HepG2 (cell line): Measurements from ENCODE around the gene MLST8. TPM values are rescaled to one million over a fixed set of nuclear protein-coding genes. Genes with fewer than 3 reads are reported as not detected.
A peak's percentile ranks its signal among the peaks of the same experiment; 100 is the strongest.

Experiments used
- KMT2B ChIP-seq: IDR thresholded peaks from 2 replicates; pipeline ENCODE4 v1.6.1; 2016; ENCODE audit warnings: missing genetic modification reagents, missing compliant biosample characterization
- MTA3 ChIP-seq: sonication (generic); formaldehyde crosslinking; IDR thresholded peaks from 2 replicates; pipeline ENCODE4 v1.4.0; 2020; ENCODE audit warnings: missing genetic modification reagents
- MYC ChIP-seq: sonication (generic); formaldehyde crosslinking; IDR thresholded peaks from 2 replicates; pipeline ENCODE4 v1.9.0; 2021; ENCODE audit warnings: missing genetic modification reagents, borderline replicate concordance
- MZF1 ChIP-seq: sonication (generic); formaldehyde crosslinking; IDR thresholded peaks from 2 replicates; pipeline ENCODE4 v1.8.1; 2023; ENCODE audit warnings: mild to moderate bottlenecking, missing genetic modification reagents, borderline replicate concordance
- NFE2 ChIP-seq: sonication (generic); formaldehyde crosslinking; IDR thresholded peaks from 2 replicates; pipeline ENCODE4 v1.4.0; 2020; ENCODE audit warnings: missing genetic modification reagents
- XRCC5 ChIP-seq: fragments of 200-400 bp; formaldehyde crosslinking; optimal IDR thresholded peaks from 2 replicates; pipeline ENCODE3; 2017; ENCODE audit warnings: mild to moderate bottlenecking, low read length
- ZNF543 ChIP-seq: sonication (generic); formaldehyde crosslinking; IDR thresholded peaks from 2 replicates; pipeline ENCODE4 v1.4.0; 2020; ENCODE audit warnings: mild to moderate bottlenecking, missing genetic modification reagents
- ZNF747 ChIP-seq: sonication (generic); formaldehyde crosslinking; IDR thresholded peaks from 2 replicates; pipeline ENCODE4 v1.8.1; 2023; ENCODE audit warnings: missing genetic modification reagents, mild to moderate bottlenecking, borderline replicate concordance
- ZNF772 ChIP-seq: sonication (generic); formaldehyde crosslinking; IDR thresholded peaks from 2 replicates; pipeline ENCODE4 v1.5.0; 2020; ENCODE audit warnings: mild to moderate bottlenecking, missing genetic modification reagents
- polyA plus RNA-seq, 8 experiments: library from polyadenylated mRNA; depleted of rRNA in 3 of 8; stranded (reverse) in 7 of 8; unstranded in 1 of 8; fragments of >200 nt; fragmentation: Illumina TruSeq in 4 of 8; extraction: Trizol in 4 of 8; gene quantifications; 2 replicates each; pipeline versions ENCODE4 v1.2.1 to v1.2.3, GENCODE V29; 2011 to 2016; ENCODE audit warnings: low read depth in 4 of 8, missing spikeins in 1 of 8, mixed read lengths in 1 of 8; ENCODE audit not compliant: insufficient read depth in 1 of 8
- total RNA-seq, 5 experiments: library from RNA; depleted of rRNA; stranded (reverse); fragments of >200 nt; fragmentation: Illumina TruSeq; extraction: Trizol; gene quantifications; 2 replicates each; pipeline ENCODE4 v1.2.3, GENCODE V29; 2016; ENCODE audit warnings: low read depth in 1 of 5
- TF ChIP-seq, protein P1 (sequence below): sonication (generic); formaldehyde crosslinking; IDR thresholded peaks from 2 replicates; pipeline ENCODE4 v1.8.1; 2022; ENCODE audit warnings: low read depth, mild to moderate bottlenecking, missing genetic modification reagents
- TF ChIP-seq, protein P2 (sequence below): sonication (generic); formaldehyde crosslinking; IDR thresholded peaks from 2 replicates; pipeline ENCODE4 v1.4.0; 2020; ENCODE audit warnings: mild to moderate bottlenecking, missing genetic modification reagents
- TF ChIP-seq, protein P3 (sequence below): sonication (generic); formaldehyde crosslinking; IDR thresholded peaks from 2 replicates; pipeline ENCODE4 v1.8.0; 2022; ENCODE audit warnings: mild to moderate bottlenecking, missing genetic modification reagents, moderate library complexity
- TF ChIP-seq, protein P4 (sequence below): sonication (generic); formaldehyde crosslinking; IDR thresholded peaks from 2 replicates; pipeline ENCODE4 v1.8.0; 2022; ENCODE audit warnings: mild to moderate bottlenecking, missing genetic modification reagents, borderline replicate concordance

Gene MLST8
- total and polyA plus RNA-seq, 2 of the 13 experiments (the other 11 are each of a cell fraction or from before 2014, with no cell fraction given): 30.8 to 72.7 TPM

DNA sequence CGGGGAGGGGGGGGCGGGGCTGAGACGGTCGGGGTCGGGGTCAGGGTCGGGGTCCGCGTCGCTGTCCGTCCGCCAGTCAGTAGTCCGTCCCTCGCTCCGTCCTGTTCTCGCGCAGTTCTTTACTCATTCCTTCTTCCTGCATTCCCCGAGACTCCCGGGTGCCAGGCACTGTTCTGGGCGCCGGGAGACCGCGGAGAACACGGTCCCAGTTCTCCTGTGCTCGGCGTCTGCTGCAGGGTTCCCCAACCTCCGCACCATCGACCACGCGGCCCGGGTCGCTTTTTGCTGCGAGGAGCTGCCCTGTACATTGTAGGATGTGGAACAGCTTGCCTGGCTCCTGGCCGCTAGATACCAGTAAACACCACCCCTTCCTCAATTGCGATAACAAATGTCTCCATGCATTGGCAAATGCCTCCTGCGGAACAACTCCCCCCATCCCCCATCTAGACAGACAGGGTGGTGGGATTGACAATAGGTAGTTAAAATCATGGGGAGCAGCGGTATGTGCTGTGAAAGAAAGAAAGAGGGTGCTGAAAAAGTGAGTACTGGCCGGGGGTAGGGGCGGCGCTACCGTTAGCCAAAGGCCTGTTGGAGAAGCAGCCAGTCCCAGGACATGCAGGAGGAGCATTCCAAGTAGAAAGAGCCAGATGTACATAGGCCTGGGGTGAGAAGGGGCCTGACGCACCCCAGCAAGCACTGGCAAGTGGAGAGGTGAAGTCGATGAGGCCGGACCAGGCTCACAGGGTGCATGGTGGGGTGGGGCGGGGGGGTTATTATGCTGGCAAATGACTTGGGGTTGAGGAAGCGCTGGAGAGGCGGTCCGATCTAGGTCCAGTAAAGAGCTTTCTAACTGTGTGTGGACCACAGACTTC lies 49.0 kb upstream of the MLST8 start (continued):
- TF ChIP-seq ZNF747: no peak
- TF ChIP-seq, protein P1, sequence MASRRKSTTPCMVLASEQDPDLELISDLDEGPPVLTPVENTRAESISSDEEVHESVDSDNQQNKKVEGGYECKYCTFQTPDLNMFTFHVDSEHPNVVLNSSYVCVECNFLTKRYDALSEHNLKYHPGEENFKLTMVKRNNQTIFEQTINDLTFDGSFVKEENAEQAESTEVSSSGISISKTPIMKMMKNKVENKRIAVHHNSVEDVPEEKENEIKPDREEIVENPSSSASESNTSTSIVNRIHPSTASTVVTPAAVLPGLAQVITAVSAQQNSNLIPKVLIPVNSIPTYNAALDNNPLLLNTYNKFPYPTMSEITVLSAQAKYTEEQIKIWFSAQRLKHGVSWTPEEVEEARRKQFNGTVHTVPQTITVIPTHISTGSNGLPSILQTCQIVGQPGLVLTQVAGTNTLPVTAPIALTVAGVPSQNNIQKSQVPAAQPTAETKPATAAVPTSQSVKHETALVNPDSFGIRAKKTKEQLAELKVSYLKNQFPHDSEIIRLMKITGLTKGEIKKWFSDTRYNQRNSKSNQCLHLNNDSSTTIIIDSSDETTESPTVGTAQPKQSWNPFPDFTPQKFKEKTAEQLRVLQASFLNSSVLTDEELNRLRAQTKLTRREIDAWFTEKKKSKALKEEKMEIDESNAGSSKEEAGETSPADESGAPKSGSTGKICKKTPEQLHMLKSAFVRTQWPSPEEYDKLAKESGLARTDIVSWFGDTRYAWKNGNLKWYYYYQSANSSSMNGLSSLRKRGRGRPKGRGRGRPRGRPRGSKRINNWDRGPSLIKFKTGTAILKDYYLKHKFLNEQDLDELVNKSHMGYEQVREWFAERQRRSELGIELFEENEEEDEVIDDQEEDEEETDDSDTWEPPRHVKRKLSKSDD (CRISPR knock-in tag): no peak
- no peak for TF ChIP-seq KMT2B (CRISPR knock-in tag)
- TF ChIP-seq MYC: 0 out of 2 replicates have a peak, but pooled peaks have one; percentile 8
- TF ChIP-seq MTA3 (CRISPR knock-in tag): no peak
- no peak; the same call in 1 of the 2 replicates for TF ChIP-seq ZNF772
- TF ChIP-seq, protein P2, sequence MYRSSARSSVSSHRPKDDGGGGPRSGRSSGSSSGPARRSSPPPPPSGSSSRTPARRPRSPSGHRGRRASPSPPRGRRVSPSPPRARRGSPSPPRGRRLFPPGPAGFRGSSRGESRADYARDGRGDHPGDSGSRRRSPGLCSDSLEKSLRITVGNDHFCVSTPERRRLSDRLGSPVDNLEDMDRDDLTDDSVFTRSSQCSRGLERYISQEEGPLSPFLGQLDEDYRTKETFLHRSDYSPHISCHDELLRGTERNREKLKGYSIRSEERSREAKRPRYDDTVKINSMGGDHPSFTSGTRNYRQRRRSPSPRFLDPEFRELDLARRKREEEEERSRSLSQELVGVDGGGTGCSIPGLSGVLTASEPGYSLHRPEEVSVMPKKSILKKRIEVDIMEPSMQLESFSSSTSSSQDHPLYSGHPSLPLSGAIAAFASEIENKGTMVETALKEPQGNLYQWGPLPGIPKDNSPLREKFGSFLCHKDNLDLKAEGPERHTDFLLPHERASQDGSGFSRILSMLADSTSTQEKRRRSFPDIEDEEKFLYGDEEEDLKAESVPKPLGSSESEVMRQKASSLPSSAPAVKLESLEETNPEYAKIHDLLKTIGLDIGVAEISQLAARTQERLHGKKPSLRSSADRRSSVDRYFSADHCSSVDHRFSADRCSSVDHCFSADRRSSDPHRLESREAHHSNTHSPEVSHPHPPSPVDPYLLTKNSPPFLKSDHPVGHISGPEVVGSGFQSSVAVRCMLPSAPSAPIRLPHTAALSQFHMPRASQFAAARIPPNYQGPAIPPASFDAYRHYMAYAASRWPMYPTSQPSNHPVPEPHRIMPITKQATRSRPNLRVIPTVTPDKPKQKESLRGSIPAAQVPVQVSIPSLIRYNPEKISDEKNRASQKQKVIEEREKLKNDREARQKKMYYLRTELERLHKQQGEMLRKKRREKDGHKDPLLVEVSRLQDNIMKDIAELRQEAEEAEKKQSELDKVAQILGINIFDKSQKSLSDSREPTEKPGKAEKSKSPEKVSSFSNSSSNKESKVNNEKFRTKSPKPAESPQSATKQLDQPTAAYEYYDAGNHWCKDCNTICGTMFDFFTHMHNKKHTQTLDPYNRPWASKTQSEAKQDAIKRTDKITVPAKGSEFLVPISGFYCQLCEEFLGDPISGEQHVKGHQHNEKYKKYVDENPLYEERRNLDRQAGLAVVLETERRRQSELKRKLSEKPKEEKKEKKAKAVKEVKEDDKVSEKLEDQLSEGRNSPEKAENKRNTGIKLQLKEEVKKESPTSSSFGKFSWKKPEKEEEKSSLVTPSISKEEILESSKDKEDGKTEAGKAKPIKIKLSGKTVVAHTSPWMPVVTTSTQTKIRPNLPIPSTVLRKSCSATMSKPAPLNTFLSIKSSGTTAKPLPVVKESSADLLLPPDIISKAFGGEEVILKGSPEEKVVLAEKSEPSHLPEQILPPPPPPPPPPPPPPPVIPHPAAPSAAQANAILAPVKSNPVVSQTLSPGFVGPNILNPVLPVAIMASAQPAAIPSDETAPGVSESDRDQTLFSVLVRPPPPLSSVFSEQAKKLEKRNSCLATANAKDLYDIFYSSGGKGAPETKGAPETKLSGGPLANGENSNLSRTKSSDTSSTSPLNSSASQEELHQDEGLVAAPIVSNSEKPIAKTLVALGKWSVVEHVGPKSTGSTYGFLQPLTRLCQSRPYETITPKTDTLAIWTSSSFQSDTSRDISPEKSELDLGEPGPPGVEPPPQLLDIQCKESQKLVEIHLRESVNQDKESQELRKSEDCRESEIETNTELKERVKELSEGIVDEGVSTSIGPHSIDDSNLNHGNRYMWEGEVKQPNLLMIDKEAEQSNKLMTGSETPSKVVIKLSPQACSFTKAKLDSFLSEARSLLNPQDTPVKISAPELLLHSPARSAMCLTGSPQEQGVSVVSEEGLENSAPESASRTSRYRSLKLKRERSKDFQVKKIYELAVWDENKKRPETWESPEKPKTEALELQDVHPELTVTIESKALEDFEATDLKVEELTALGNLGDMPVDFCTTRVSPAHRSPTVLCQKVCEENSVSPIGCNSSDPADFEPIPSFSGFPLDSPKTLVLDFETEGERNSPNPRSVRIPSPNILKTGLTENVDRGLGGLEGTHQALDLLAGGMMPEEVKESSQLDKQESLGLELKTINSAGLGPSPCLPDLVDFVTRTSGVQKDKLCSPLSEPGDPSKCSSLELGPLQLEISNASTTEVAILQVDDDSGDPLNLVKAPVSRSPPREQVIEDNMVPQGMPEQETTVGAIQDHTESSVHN (CRISPR knock-in tag): no peak
- TF ChIP-seq MZF1 (CRISPR knock-in tag): no peak
- no peak for TF ChIP-seq ZNF543 (CRISPR knock-in tag)
- no peak for TF ChIP-seq XRCC5
- TF ChIP-seq, protein P3, sequence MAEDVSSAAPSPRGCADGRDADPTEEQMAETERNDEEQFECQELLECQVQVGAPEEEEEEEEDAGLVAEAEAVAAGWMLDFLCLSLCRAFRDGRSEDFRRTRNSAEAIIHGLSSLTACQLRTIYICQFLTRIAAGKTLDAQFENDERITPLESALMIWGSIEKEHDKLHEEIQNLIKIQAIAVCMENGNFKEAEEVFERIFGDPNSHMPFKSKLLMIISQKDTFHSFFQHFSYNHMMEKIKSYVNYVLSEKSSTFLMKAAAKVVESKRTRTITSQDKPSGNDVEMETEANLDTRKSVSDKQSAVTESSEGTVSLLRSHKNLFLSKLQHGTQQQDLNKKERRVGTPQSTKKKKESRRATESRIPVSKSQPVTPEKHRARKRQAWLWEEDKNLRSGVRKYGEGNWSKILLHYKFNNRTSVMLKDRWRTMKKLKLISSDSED (CRISPR knock-in tag): no peak
- TF ChIP-seq, protein P4, sequence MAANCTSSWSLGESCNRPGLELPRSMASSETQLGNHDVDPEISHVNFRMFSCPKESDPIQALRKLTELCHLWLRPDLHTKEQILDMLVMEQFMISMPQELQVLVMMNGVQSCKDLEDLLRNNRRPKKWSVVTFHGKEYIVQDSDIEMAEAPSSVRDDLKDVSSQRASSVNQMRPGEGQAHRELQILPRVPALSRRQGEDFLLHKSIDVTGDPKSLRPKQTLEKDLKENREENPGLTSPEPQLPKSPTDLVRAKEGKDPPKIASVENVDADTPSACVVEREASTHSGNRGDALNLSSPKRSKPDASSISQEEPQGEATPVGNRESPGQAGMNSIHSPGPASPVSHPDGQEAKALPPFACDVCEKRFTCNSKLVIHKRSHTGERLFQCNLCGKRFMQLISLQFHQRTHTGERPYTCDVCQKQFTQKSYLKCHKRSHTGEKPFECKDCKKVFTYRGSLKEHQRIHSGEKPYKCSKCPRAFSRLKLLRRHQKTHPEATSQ (CRISPR knock-in tag): no peak
- no peak for TF ChIP-seq NFE2
